Cortex of kidney (tissue), 1 donor: ENCODE measurements around the gene ROR1.
"Not testable (repeated sequence)": the region's sequence is repeated elsewhere in the genome, so short reads cannot be mapped to it uniquely, and the experiment has no call there.

Experiments
- DNase-seq: peaks from one replicate; lab custom pipeline; 2025; lab: John Stamatoyannopoulos, UW

ROR1 gene

DNA sequence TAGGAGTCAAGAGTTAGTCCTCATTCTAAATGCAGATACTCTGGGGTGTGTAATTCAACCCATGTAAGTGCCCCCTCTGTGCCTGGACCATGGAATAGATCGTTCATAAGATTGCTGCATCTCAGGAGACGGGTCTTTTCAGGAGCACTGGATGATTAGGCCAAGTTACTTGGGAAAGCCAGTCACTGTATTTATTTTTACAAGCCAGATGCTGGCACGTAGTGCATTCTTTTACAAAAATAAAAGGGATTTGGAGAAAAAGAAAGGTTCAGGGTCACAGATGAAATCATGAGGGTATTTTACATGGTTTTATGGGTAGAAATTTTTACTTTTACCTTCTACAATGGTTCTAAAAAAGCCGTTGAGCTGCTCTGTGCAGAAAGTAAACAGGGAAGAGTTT lies 327.0 kb downstream of the ROR1 start:
- no peak for DNase-seq

DNA sequence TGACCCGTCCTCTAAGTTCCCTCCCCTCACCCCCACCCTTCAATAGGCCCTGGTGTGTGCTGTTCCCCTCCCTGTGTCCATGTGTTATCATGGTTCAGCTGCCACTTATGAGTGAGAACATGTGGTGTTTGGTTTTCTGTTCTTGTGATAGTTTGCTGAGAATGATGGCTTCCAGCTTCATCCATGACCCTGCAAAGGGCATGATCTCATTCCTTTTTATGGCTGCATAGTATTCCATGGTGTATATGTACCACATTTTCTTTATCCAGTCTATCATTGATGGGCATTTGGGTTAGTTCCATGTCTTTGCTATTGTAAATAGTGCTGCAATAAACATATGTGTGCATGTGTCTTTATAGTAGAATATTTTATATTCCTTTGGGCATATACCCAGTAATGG lies 330.8 kb downstream of the ROR1 start:
- not testable (repeated sequence) for DNase-seq

DNA sequence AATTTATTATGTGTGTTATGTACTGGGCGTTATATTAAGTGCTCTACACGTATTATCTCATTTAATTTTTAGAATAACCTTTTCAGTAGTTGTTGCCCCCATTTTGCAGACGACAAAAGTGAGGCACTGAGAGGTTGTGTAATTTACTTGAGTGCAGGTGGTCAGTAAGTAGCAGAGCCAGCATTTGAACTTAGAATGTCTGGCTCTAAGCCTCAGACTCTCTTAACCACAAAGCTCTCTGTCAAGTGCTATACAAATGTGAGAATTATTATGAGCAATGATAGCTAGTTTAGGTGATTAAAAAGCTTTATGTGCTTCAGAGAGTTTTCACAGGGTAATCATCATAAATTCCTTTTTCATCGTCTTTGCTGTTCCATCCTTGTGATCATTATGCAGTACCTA lies 333.3 kb downstream of the ROR1 start:
- DNase-seq = no peak

DNA sequence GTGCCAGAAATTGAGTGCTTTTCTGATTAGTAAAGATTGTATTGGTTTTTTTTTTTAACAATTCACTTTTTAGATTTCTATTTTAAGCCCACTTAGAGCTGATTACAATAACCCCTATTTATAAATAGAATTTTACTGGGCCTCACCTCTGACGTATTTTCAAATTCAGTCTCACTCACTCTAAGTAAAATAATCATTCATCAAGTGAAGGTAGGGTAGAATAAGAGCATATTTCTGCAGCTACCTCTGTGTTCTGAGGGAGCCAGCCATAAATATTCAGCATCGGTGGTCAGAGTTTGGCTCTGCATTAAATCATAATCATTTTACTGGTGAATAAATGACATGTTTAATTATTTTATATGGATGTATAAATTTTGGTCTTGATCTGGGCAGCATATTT lies 333.8 kb downstream of the ROR1 start:
- no peak for DNase-seq

DNA sequence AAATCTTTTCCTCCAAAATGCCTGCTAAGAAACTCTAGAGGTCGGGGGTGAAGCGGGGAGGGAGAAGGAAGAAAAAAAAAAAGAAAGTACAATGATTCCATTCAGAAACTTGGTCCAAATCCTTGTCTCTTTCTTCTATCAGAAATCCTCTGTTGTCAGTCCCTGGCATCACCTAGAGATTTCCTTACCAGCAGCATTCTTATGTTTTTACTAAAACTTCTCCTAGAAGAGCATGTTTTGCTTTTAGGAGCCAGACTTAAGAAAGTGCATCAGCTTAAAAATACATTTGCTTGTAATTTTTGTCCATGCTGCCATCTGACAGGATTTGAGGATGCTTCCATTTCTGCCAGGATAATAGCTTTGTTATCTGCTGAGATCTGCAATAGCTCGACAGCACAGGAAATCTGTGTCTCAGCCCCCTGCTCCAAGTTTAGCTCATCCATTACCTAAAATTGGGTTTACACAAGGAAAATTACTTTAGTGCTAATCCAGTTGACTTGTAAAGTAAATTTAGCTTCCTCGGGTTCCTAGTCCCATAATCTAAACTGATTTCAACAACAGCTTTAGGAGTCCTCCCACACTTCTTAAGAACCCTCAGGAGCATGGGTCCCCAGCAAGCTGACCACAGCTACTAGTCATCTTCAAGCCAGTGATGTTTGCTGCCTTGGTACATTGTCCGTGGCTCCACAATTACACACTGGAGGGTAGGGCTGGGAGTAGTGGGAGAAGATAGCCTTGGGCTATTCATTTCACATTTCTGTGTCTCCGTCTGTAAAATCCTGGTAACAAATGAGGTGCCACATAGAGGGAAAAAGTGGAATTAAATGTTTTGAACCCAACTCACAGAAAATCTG lies 337.3 kb downstream of the ROR1 start:
- DNase-seq = no peak

DNA sequence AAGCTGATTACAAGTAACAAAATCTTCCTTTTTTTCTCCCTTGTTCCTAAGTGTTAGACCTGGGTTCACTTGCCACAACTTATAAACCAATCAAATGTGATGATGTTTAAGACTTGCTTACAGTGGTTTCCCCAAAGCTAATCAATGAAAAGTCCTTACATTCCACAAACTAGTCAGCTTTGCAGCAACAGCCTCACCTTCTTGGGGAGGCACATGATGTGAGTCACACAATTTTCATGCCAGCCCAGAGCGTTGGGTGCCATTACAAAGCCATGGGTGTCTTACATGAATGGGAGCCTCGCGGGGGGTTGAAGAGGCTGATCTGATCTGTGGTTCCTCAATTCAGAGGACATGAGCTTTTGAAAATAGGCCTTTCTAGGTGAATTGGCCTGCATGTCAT lies 338.0 kb downstream of the ROR1 start:
- no peak for DNase-seq

DNA sequence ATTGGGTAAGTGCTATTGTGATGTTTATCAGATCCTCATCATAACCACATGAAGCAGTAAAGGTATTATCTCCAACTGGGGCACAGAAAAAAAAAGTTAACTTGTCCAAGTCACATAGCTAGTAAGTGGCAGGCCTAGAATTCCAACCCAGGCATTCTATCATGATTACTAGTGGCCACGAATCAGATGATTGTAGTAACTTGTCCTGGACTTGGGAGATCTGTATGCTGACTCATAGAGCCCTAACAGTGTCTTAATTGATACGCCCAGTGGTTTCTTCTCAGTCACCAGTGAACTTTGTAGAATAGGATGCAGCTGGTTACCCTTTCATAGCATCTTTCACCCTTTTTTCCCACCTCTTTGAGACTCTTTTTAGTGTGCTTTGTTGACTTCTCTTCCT lies 338.5 kb downstream of the ROR1 start:
- DNase-seq = no peak

DNA sequence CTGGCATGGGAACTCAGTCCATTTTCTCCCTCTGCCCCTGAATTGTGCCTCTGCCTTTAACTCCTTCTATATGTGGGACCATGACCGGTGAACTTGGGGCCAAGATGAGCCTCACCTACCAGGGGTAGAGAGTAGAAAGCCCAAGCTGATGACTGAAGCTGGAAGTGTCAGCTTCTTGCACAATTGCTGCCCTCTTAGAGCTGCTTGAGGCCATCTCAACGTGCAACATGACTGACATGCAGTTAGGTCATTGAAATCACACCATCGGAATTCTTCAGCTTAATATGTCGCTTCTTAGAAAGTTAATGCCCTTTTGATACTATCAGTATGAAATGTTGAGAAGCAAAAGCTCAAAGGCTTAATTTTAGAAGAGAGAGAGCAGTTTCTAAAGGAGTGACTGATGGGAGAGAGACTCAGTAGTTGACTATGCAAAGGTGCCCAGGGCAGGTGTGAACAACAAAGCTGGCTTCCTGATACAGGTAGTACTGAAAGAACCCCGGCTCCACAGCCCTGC lies 340.3 kb downstream of the ROR1 start:
- no peak for DNase-seq

DNA sequence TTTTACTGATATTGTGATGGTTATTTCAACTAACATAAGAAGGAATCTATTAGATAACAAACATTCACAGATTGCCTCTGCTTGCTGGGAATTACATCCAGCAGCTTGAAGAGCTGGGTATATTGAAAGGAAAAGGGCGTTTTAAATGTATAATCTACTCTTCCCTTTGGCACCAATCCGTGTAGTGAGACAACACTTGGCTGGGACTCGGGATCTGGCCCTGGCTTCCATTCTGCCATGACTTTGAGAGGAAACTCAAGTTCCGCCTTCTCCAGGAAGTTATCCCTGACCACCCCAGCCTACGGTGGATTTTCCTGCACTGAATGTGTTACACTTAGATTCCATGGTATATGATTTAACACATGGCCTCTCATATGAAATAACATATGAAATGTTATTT lies 342.7 kb downstream of the ROR1 start:
- DNase-seq = no peak

DNA sequence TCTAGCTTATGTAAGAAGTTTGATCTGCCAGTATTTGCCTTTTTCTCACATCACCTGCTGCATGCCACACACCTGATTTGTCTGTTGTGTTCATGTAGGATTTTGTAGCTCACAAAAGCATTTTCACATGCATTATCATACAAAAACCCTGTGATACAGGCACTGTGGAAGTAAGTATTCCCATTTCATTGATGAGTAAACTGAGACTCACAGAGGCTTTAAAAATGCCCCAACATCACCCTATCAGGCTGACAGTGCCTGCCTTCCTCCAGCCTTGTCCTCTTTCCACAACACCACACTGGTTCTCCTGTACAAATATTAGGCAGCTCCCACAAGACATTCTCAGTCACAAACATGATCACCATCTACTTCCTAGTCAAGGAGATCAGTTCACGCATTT lies 343.7 kb downstream of the ROR1 start:
- DNase-seq = no peak

DNA sequence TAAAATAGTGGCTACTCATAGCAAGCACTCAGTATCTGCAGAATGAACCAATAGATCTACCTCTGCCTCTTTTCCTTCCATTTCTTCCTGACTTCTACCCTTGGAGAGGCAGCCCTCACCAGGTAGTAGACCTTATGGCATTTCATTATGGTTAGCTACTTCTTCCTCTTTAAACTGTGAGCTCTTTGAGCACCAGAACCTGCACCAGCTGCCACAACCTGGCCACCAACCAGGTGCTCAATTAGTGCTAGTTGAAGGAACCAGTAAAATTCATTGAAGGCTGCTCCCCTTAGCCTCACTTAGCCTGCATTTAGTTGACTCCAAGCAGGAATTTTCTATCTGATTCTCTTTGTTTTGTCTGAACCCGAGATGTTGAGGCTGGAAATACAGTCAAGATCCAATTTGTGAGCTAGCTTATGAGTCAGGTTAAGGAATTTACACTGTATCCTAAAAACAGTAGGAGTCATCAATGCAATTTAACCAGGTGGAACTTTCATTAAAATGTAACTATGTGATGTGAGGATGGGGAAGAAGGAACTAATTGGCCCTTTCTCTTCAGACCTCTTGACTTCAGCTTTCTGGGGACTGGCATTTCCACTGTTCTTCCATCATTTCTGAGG lies 348.1 kb downstream of the ROR1 start:
- DNase-seq = no peak

DNA sequence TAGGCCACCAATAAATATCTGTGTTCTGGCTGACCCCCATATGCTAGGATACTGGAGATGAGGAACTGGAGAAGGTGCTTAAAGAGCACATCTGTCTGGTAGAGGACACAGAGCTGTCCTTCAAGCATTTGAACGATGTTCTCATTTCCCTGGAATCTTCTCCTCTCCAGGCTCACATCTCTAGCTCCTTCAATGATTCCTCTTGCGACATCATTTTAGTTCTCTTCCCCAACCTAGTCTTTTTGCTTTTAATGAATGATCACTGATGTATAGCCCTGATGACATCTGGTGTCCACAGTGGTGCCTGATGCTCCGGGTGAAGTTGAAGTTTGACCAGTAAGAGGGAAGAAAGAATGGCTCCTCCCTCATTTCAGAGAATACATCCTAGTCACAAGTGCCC lies 348.8 kb downstream of the ROR1 start:
- no peak for DNase-seq

DNA sequence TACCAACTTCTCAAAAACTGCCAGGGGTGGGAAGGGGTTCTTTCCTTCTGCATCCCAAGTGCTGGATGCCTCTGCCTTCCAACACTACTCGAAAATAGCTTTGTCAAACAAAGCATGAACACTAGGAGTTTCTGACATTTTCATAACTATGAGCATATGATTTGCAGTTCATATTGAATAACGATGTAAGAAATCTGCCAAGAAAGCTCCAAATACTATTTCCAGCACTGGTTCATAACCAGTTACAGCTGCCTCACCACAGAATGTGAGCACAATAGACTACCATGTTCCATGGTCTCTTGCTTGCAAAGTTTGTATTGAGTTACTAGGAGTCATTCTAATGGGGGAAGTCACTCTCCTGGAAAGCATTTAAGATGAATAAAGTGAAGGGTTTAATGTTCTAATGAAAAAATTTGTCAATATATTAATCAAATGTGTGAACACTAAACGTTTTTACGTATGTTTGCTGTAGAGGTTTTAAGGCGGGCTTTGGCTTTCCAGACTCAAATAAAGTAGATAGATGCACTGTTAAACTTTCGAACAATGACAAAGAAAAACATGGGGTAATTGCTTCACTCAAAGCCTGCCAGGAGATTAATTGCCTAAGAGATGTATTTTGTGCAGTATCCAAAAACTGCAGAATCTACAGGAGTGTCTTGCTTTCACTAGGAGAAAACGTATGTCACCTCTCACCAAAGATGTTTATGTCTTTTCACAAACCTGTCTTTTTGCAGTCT lies 351.1 kb downstream of the ROR1 start:
- no peak for DNase-seq

DNA sequence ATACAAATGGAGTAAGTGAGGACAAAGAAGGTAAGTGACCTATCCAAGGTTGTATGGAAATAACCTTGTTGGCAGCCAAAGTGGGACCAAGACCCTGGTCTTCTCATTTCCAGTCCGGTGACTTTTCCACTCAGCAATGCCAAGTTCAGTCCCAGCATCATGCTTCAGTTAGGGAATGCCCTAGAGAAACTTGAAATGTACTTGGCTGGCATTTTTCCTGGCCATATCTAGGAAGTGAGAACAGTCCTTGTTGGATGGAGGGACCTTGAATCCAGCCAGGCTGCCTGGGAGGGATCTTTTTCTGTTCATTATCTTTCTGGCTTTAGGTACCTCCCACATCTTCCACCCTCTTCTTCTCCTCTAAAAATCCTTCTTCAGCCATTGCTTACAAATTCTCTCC lies 352.8 kb downstream of the ROR1 start:
- DNase-seq = no peak

DNA sequence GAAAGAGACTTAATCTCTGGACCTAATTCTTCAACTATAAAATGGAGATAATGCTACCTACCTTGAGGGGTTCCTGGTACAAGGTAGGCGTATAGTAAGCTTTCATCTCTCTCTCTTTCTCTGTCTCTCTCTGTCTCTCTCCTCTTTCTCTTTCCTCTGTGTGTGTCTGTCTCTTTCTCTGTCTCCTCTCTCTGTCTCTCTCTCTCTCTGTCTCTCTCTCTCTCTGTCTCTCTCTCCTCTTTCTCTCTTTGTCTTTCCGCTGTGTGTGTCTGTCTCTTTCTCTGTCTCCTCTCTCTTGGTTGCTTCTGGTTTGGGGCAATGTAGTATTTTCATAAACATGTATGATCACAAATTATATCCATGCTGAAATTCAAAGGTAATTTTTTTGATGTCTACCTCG lies 353.5 kb downstream of the ROR1 start:
- no peak for DNase-seq

DNA sequence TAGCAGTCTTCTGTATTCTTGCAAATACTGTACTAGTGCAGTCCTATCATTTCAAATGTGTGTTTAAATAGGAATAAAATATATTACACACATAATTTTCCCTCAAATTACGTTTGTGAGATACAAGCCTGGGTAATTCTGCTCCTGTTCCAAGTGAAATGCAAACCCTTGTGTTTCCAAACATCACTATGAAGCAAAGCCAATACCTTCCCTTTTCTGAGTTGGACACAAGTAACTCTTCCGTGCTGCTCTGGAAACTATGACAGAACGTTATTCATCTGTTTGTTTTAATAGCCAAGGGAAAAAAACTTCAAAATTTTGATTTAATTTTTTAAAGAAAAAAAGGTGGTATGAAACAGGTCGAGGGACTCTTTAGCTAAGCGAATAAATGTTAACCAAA lies 355.9 kb downstream of the ROR1 start:
- no peak for DNase-seq

DNA sequence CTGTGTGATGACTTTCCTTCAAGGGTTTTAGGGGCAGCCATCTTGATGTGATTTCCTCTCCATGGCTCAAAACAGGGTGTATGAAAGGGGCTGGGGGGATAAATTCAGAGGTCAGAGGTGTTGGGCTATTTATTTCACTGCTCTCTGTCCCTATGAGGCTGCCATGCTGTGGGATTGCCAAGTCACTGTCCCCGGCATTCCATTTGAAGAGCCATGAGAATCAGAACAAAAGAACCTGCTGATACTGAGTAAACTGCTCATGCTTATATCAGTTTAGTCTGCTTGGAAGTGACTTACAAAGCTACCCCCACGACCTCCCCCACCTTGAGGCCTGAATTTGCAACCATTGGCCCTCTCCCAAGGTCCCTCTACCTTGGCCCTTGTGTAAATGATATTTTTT lies 357.3 kb downstream of the ROR1 start:
- DNase-seq = no peak

DNA sequence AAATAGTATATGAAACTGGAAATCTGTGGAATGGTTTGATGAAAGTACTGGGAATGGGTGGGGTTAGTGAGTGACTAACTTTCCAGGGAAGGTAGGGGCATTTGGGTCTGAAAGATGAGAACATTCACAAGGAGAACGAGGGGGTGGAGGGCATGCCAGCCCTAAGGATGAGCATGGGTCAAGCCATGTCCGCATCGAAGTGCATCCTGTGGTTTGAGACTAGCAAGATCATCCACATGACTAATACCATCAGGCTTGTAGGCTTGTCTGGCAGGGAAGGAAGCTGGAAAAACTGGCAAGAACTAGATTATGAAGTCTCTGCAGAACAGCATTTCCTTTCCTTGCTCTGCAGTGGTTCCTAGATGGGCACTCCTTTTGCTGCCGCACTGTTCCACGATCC lies 359.2 kb downstream of the ROR1 start:
- DNase-seq = no peak

DNA sequence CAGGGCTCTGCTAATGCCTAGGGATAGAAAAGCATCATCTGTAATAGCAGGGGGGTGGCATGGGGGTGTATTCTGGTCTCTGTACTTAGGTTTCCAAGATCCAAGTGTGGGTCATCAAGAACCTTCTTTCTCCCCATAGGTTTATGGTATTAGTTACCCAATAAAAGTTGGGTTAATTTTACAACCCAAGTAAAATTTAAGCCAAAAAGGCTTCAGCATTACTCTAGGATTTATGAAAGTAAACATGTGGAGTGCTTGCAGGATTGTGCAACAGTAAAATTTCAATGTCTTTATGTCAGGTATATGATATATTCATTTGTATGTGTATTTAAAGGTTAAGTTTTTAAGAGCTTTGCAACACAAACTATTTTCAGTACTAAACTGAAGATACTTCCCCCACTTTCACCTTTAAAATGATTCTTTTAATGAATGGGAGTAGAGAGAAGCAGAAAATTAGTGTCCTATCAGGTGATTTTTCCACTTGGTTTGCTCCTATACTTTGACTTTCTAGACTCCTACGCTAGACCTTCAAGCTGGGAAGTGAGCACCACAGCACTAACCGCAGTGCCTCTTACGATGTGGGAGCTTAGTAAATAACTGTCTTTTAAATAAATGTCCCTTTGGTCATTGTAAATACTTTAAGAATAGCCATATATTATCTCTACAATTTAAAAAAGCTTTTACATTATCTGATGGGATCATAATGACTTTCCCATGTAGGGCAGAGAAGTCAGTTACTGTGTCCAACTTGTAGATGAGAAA lies 361.8 kb downstream of the ROR1 start:
- no peak for DNase-seq

DNA sequence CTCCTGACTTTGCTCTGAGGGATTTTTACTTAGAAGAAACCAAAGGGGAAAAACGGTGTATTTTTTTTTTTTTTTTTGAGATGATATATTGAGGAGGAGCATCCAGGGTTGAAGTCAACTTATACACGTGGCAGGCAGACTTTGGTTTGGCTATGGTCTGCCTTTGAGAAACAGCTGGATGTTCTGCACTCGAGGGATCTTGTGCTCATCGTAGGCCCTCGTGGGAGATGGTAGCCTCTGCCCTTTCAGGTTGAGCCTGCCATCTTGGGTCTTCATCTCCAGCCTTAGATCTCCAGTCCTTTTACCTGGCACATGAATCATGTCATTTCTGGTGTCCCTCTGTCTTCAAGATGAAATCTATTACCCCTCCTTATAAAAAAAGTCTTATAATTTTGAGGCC lies 362.5 kb downstream of the ROR1 start:
- no peak for DNase-seq

DNA sequence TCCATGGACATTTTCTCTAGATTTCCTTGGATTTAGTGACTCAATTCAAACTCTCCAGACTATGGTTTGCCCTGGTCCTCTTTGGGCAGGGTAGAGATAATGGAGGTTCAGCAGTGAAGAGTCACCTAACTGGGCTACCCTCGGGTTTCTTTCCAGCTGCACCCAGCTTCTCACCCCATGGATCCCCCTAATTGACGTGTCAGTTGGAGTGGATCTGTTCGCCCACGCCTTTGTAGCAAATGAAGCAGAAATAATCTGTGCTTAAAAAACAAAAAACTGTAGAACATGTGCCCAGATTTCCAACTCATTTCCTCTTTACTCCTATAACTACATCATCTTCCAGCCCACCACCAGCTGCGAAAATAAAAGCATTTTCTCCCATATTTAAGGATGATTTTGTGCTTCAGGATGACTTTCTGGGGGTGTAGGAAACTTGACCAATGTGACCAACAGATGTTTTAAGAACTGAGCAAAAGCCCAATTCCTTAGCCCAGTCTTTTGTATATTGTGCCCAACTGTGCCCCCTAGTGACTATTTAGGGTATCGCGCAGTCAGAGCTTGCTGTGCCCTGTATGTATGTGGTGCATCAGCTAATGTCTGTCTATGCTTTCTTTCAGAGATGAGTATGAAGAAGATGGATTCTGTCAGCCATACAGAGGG lies 363.1 kb downstream of the ROR1 start:
- DNase-seq = no peak

DNA sequence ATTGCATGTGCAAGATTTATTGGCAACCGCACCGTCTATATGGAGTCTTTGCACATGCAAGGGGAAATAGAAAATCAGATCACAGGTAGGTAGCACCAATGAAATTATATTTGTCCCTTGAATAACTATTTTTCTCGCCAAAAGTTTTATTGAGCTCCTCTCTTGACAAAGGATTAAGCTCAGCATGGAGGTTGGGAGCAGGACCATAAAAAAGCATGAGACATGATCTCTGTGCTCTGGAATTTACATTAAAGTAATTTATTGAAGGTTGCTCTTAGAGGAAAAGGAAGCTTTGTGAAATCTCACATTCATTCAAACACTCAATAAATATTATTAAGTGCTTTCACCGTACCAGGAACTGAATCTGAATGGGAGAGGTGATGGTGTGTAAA lies 363.6 kb downstream of the ROR1 start:
- no peak for DNase-seq
